ENCODE data around the gene KRTAP10-5. TPM values are rescaled to one million over a fixed set of nuclear protein-coding genes. Genes with fewer than 3 reads are reported as not detected.

Gene KRTAP10-5
- total RNA-seq, 1 experiment from 2014 or later = not detected

- no peak for TF ChIP-seq CTCF (IDR thresholded peaks at IDR 0.05 in 2 of 3, conservative IDR thresholded peaks at IDR 0.05 in 1 of 3; ENCODE audit: borderline replicate concordance in 1 of 3, insufficient read depth in 1 of 3, low read depth in 2 of 3, low read length in 2 of 3)
- no peak for TF ChIP-seq ZNF274 (IDR thresholded peaks at IDR 0.05; ENCODE audit: low read depth, low read length)
- no peaks in the 10 kb centered on the region for H3K36me3 ChIP-seq (ENCODE audit: control insufficient read depth in 1 of 2, insufficient read depth in 2 of 2, low read length in 2 of 2)
- no peak overlapping the region for H3K4me3 ChIP-seq (replicated peaks in 1 of 2; ENCODE audit: low read depth in 1 of 2, low read length in 2 of 2)
- H3K9me2 ChIP-seq (ENCODE audit: insufficient read depth) = no peaks in the 10 kb centered on the region
- ChIA-PET POLR2A (interaction anchor here (0.6 kb wide), 1 partner anchor 232 kb away, joined by 4 read pairs; no protein-coding TSS in a partner anchor), RAD21 (ENCODE audit: low non-redundant PET in 1 of 2, low total read pairs in 2 of 2, uncharacterized antibody in 2 of 2, unreplicated experiment in 2 of 2) (no interaction called here), CTCF (no interaction called here)
- DNase-seq (ENCODE audit: low read depth, low spot score) (no peak), ATAC-seq (no peak)
- H3K4me1 ChIP-seq (ENCODE audit: control insufficient read depth in 1 of 2, insufficient read depth in 2 of 2, low read length in 2 of 2) = no peaks in the 10 kb centered on the region
- no peaks in the 10 kb centered on the region for H3K9me3 ChIP-seq (ENCODE audit: control insufficient read depth in 1 of 2, insufficient read depth in 1 of 2, low read depth in 1 of 2, low read length in 2 of 2)
- intact Hi-C loops (cut with micrococcal nuclease) = no loop called here
- H3K9ac ChIP-seq (ENCODE audit: low read length) = no peak overlapping the region
- no peaks in the 10 kb centered on the region for H4K20me1 ChIP-seq (ENCODE audit: insufficient read depth)
- no peak overlapping the region for H3K4me2 ChIP-seq (ENCODE audit: low read length)
- H3K79me2 ChIP-seq (ENCODE audit: insufficient read depth, low read length) = no peaks in the 10 kb centered on the region
- BruUV-seq (replicated peaks) = no TSS peak
- no peak overlapping the region for H3K27ac ChIP-seq (ENCODE audit: low read depth, low read length)
- no peaks in the 10 kb centered on the region for H3K27me3 ChIP-seq (ENCODE audit: insufficient read depth, low read length)
- no peak overlapping the region for H2AFZ ChIP-seq (ENCODE audit: low read depth, low read length, poor library complexity, severe bottlenecking)
Measured at GRCh38 chr21:44552136-44552535, 28.3 kb downstream of the KRTAP10-5 start.

GRCh38 chr21:44551340-44551961 lies 29.0 kb downstream of the KRTAP10-5 start, which contains the start of gene KRTAP10-2:
Gene KRTAP10-2 (minus strand): TSS chr21:44551505. CDS start chr21:44551458, 47 bp downstream.
- Histone ChIP-seq H3K4me3 (replicated peaks in 1 of 2; ENCODE audit: low read depth in 1 of 2, low read length in 2 of 2) (no peak within 1 kb of the TSS), H3K4me1 (ENCODE audit: control insufficient read depth in 1 of 2, insufficient read depth in 2 of 2, low read length in 2 of 2) (no peaks in the 10 kb centered on the region), H3K4me2 (ENCODE audit: low read length) (no peak within 1 kb of the TSS), H3K9ac (ENCODE audit: low read length) (no peak within 1 kb of the TSS), H3K27ac (ENCODE audit: low read depth, low read length) (no peak within 1 kb of the TSS), H3K27me3 (ENCODE audit: insufficient read depth, low read length) (no peaks in the 10 kb centered on the region), H3K36me3 (ENCODE audit: control insufficient read depth in 1 of 2, insufficient read depth in 2 of 2, low read length in 2 of 2) (no peaks in the 10 kb centered on the region), H3K9me3 (ENCODE audit: control insufficient read depth in 1 of 2, insufficient read depth in 1 of 2, low read depth in 1 of 2, low read length in 2 of 2) (peaks cover 0 to 5% of the 10 kb centered on the region in 2 experiments; a peak in 2 of 4 replicates), H4K20me1 (ENCODE audit: insufficient read depth) (no peaks in the 10 kb centered on the region), H3K79me2 (ENCODE audit: insufficient read depth, low read length) (no peaks in the 10 kb centered on the region), H2AFZ (ENCODE audit: low read depth, low read length, poor library complexity, severe bottlenecking) (no peak within 1 kb of the TSS), H3K9me2 (ENCODE audit: insufficient read depth) (no peaks in the 10 kb centered on the region)
- no peak for TF ChIP-seq POLR2A (IDR thresholded peaks at IDR 0.05; ENCODE audit: borderline replicate concordance, extremely low read depth, insufficient read depth, insufficient read length)
- TF ChIP-seq RAD21 (IDR thresholded peaks at IDR 0.05; ENCODE audit: low read depth) = no peak
- TF ChIP-seq ZFX (IDR thresholded peaks at IDR 0.05) = no peak
- TF ChIP-seq SP1 (IDR thresholded peaks at IDR 0.05; ENCODE audit: low read depth) = no peak
- no peak for TF ChIP-seq MAX (IDR thresholded peaks at IDR 0.05)
- no peak for TF ChIP-seq SRF (IDR thresholded peaks at IDR 0.05; ENCODE audit: low read depth)
- no peak for TF ChIP-seq ATF3 (IDR thresholded peaks at IDR 0.05)
- TF ChIP-seq ELF1 (IDR thresholded peaks at IDR 0.05; ENCODE audit: borderline replicate concordance, low read depth) = no peak
- TF ChIP-seq SIN3A (IDR thresholded peaks at IDR 0.05; ENCODE audit: low read depth) = no peak
- no peak for TF ChIP-seq CEBPB (IDR thresholded peaks at IDR 0.05; ENCODE audit: low read depth)
- no peak for TF ChIP-seq YY1 (IDR thresholded peaks at IDR 0.05; ENCODE audit: extremely low read depth, insufficient replicate concordance, low read depth, low read length)
- TF ChIP-seq EZH2 (IDR thresholded peaks at IDR 0.05) = no peak
- TF ChIP-seq CTCF (IDR thresholded peaks at IDR 0.05 in 2 of 3, conservative IDR thresholded peaks at IDR 0.05 in 1 of 3; ENCODE audit: borderline replicate concordance in 1 of 3, insufficient read depth in 1 of 3, low read depth in 2 of 3, low read length in 2 of 3) = no peak
- DNase-seq (ENCODE audit: low read depth, low spot score) = no peak
- peak; percentile 38; the same call in 1 of the 2 replicates for ATAC-seq
- ChIA-PET POLR2A (no interaction called here), RAD21 (ENCODE audit: low non-redundant PET in 1 of 2, low total read pairs in 2 of 2, uncharacterized antibody in 2 of 2, unreplicated experiment in 2 of 2) (no interaction called here), CTCF (no interaction called here)
- BruUV-seq (replicated peaks) = no TSS peak
- intact Hi-C loops (cut with micrococcal nuclease) = no loop called here
